ENCODE results near the gene AMHR2. TPM values are rescaled to one million over a fixed set of nuclear protein-coding genes. Genes with fewer than 3 reads are reported as not detected.
A peak's percentile ranks its signal among the peaks of the same experiment; 100 is the strongest.

AMHR2 gene
- total RNA-seq, 1 experiment from 2014 or later = not detected

- Histone ChIP-seq H3K27me3 (replicated peaks; ENCODE audit: insufficient read depth, low read depth, low read length, poor library complexity) (no peaks in the 10 kb centered on the region), H3K9me3 (ENCODE audit: low read depth, low read length, poor library complexity, severe bottlenecking) (no peaks in the 10 kb centered on the region), H3K4me3 (ENCODE audit: low read depth, low read length, poor library complexity, severe bottlenecking) (peak overlapping the region; percentile 37), H3K36me3 (ENCODE audit: insufficient read depth, low read length, poor library complexity, severe bottlenecking) (peaks cover 26% of the 10 kb centered on the region), H3K4me1 (ENCODE audit: insufficient read depth, low read length, poor library complexity, severe bottlenecking) (peaks cover 26% of the 10 kb centered on the region), H3K27ac (ENCODE audit: low read depth, low read length, poor library complexity, severe bottlenecking) (peak overlapping the region; percentile 89)
- no peak for TF ChIP-seq EZH2 (IDR thresholded peaks at IDR 0.05; ENCODE audit: borderline replicate concordance, low read depth, low read length, poor library complexity, severe bottlenecking)
- no peak for DNase-seq (ENCODE audit: low spot score)
- intact Hi-C loops (cut with micrococcal nuclease; ENCODE audit: unreplicated experiment) = no loop called here
- BruUV-seq (replicated peaks) = TSS peak; percentile 99
- CTCF ChIA-PET = interaction anchor here (0.5 to 1.5 kb wide), 4 partner anchors 27 to 313 kb away, joined by 3 to 7 read pairs (median 5); no protein-coding TSS in a partner anchor
- POLR2A ChIA-PET (ENCODE audit: low non-redundant PET) = interaction anchor here (0.6 to 1.0 kb wide), 2 partner anchors 88 to 122 kb away, joined by 3 to 7 read pairs; partner anchors contain the start of gene TARBP2
Observed at GRCh38 chr12:53378724-53379388, 44.8 kb upstream of the AMHR2 start.

- no TSS peak for BruUV-seq (replicated peaks)
- intact Hi-C loops (cut with micrococcal nuclease; ENCODE audit: unreplicated experiment) = no loop called here
- DNase-seq (ENCODE audit: low spot score) = peak; percentile 100
- no peaks in the 10 kb centered on the region for H3K9me3 ChIP-seq (ENCODE audit: low read depth, low read length, poor library complexity, severe bottlenecking)
- POLR2A ChIA-PET (ENCODE audit: low non-redundant PET) = interaction anchor here (0.6 to 1.0 kb wide), 5 partner anchors 23 to 121 kb away, joined by 3 to 8 read pairs (median 7); partner anchors contain the start of gene TARBP2
- no peaks in the 10 kb centered on the region for H3K27me3 ChIP-seq (replicated peaks; ENCODE audit: insufficient read depth, low read depth, low read length, poor library complexity)
- H3K4me3 ChIP-seq (ENCODE audit: low read depth, low read length, poor library complexity, severe bottlenecking) = peak overlapping the region; percentile 77
- H3K27ac ChIP-seq (ENCODE audit: low read depth, low read length, poor library complexity, severe bottlenecking) = peak overlapping the region; percentile 98
- H3K36me3 ChIP-seq (ENCODE audit: insufficient read depth, low read length, poor library complexity, severe bottlenecking) = peaks cover 29% of the 10 kb centered on the region
- peaks cover 26% of the 10 kb centered on the region for H3K4me1 ChIP-seq (ENCODE audit: insufficient read depth, low read length, poor library complexity, severe bottlenecking)
- CTCF ChIA-PET = interaction anchor here (0.5 to 1.5 kb wide), 7 partner anchors 27 to 314 kb away, joined by 3 to 7 read pairs (median 5); no protein-coding TSS in a partner anchor
- TF ChIP-seq CTCF (conservative IDR thresholded peaks at IDR 0.05; ENCODE audit: low read depth, low read length) (no peak), EZH2 (IDR thresholded peaks at IDR 0.05; ENCODE audit: borderline replicate concordance, low read depth, low read length, poor library complexity, severe bottlenecking) (no peak)
Observed at GRCh38 chr12:53379389-53380103, 44.1 kb upstream of the AMHR2 start.

- intact Hi-C loops (cut with micrococcal nuclease; ENCODE audit: unreplicated experiment) = no loop called here
- peak within 1 kb of the TSS; percentile 77 for H3K4me3 ChIP-seq (ENCODE audit: low read depth, low read length, poor library complexity, severe bottlenecking)
- CTCF ChIA-PET = interaction anchor here (0.6 to 1.5 kb wide), 4 partner anchors 36 to 129 kb away, joined by 3 to 7 read pairs (median 4); no protein-coding TSS in a partner anchor
- BruUV-seq (replicated peaks) = no TSS peak
- POLR2A ChIA-PET (ENCODE audit: low non-redundant PET) = interaction anchor here (0.6 to 1.0 kb wide), 4 partner anchors 32 to 591 kb away, joined by 5 to 8 read pairs (median 7); partner anchors contain the start of gene TARBP2
- no peaks in the 10 kb centered on the region for H3K9me3 ChIP-seq (ENCODE audit: low read depth, low read length, poor library complexity, severe bottlenecking)
- peaks cover 26% of the 10 kb centered on the region for H3K4me1 ChIP-seq (ENCODE audit: insufficient read depth, low read length, poor library complexity, severe bottlenecking)
- H3K36me3 ChIP-seq (ENCODE audit: insufficient read depth, low read length, poor library complexity, severe bottlenecking) = peaks cover 34% of the 10 kb centered on the region
- peak within 1 kb of the TSS; percentile 98 for H3K27ac ChIP-seq (ENCODE audit: low read depth, low read length, poor library complexity, severe bottlenecking)
- TF ChIP-seq CTCF (conservative IDR thresholded peaks at IDR 0.05; ENCODE audit: low read depth, low read length) = no peak
- TF ChIP-seq EZH2 (IDR thresholded peaks at IDR 0.05; ENCODE audit: borderline replicate concordance, low read depth, low read length, poor library complexity, severe bottlenecking) = no peak
- no peaks in the 10 kb centered on the region for H3K27me3 ChIP-seq (replicated peaks; ENCODE audit: insufficient read depth, low read depth, low read length, poor library complexity)
- peak; percentile 95 for DNase-seq (ENCODE audit: low spot score)
Observed at GRCh38 chr12:53380104-53380793, 43.4 kb upstream of the AMHR2 start, which contains the start of gene SP1. Gene SP1, plus strand, starts transcription at chr12:53380176. Its CDS starts 116 bp downstream, at chr12:53380292.
